Medulla oblongata (tissue), 1 donor: Measurements from ENCODE around the gene OR14A2.
"Not testable (repeated sequence)": the region's sequence is repeated elsewhere in the genome, so short reads cannot be mapped to it uniquely, and the experiment has no call there.

ENCODE experiments used
- DNase-seq: peaks from one replicate; pipeline ENCODE4 v3.0.0-alpha.2; 2015; ENCODE audit errors: extremely low spot score

OR14A2 gene

GRCh38 chr1:247748041-247748440 is at the start of gene OR14A2:
Gene OR14A2, minus strand, starts transcription at chr1:247748141.
- DNase-seq, result no peak

- no peak for DNase-seq
Measured at GRCh38 chr1:247797518-247797917, 49.6 kb upstream of the OR14A2 start.

GRCh38 chr1:247769603-247770002 is 21.7 kb upstream of the OR14A2 start:
- no peak for DNase-seq

- DNase-seq, result no peak
Measured at GRCh38 chr1:247760456-247760855, 12.5 kb upstream of the OR14A2 start, which contains the start of gene OR1C1. Gene OR1C1, minus strand, starts transcription at chr1:247760556. Its CDS starts 2,150 bp downstream, at chr1:247758406.

GRCh38 chr1:247754311-247754710 is 6.4 kb upstream of the OR14A2 start:
- DNase-seq, result not testable (repeated sequence)

GRCh38 chr1:247749870-247750269 is 1.9 kb upstream of the OR14A2 start:
- DNase-seq, result no peak

- DNase-seq, result no peak
Measured at GRCh38 chr1:247747616-247748015, 325 bp downstream of the OR14A2 start.

- DNase-seq, result no peak
Measured at GRCh38 chr1:247746391-247746935, 1.5 kb downstream of the OR14A2 start.

- DNase-seq, result not testable (repeated sequence)
Measured at GRCh38 chr1:247742215-247742760, 5.7 kb downstream of the OR14A2 start.

- no peak for DNase-seq
Measured at GRCh38 chr1:247741756-247742155, 6.2 kb downstream of the OR14A2 start.

- no peak for DNase-seq
Measured at GRCh38 chr1:247740721-247741120, 7.2 kb downstream of the OR14A2 start.

GRCh38 chr1:247738315-247738714 is 9.6 kb downstream of the OR14A2 start, which contains the start of gene OR14K1:
Gene OR14K1, plus strand, starts transcription at chr1:247738615. Its CDS starts 0 bp downstream, at chr1:247738615.
- DNase-seq, result no peak

GRCh38 chr1:247721222-247721621 is 26.7 kb downstream of the OR14A2 start:
- no peak for DNase-seq

- no peak for DNase-seq
Measured at GRCh38 chr1:247716546-247716945, 31.4 kb downstream of the OR14A2 start, which contains the start of gene OR6F1. Gene OR6F1, minus strand, starts transcription at chr1:247716646. Its CDS starts 3,891 bp downstream, at chr1:247712755.

GRCh38 chr1:247713753-247714152 is 34.2 kb downstream of the OR14A2 start:
- DNase-seq, result no peak

GRCh38 chr1:247710681-247711080 is 37.3 kb downstream of the OR14A2 start:
- not testable (repeated sequence) for DNase-seq

GRCh38 chr1:247701338-247701737 is 46.6 kb downstream of the OR14A2 start:
- DNase-seq, result no peak

- peak; percentile 68 for DNase-seq
Measured at GRCh38 chr1:247681288-247681897, 66.5 kb downstream of the OR14A2 start.

- no peak for DNase-seq
Measured at GRCh38 chr1:247680171-247680570, 67.8 kb downstream of the OR14A2 start.

GRCh38 chr1:247679639-247680038 is 68.3 kb downstream of the OR14A2 start, which contains the start of gene OR13G1:
Gene OR13G1, minus strand, starts transcription at chr1:247679739. Its CDS starts 6,698 bp downstream, at chr1:247673041.
- no peak for DNase-seq
